Urinary bladder (tissue), 4 donors: ENCODE results near the gene YBX2. TPM values are rescaled to one million over a fixed set of nuclear protein-coding genes. Genes with fewer than 3 reads are reported as not detected.

Experiments
- DNase-seq: peaks from one replicate; pipeline ENCODE4 v3.0.0-alpha.2; 2015; ENCODE audit errors: extremely low spot score
- H3K27ac ChIP-seq: one replicate; pipeline ENCODE4 v1.5.1; 2013; ENCODE audit warnings: low read depth, mild to moderate bottlenecking, moderate library complexity
- H3K36me3 ChIP-seq: one replicate; pipeline ENCODE4 v1.6.1; 2013; ENCODE audit warnings: mild to moderate bottlenecking, moderate library complexity; ENCODE audit not compliant: insufficient read depth
- H3K4me1 ChIP-seq: one replicate; pipeline ENCODE4 v1.6.1; 2013; ENCODE audit warnings: mild to moderate bottlenecking, moderate library complexity; ENCODE audit not compliant: insufficient read depth
- H3K4me3 ChIP-seq: one replicate; pipeline ENCODE4 v1.5.1; 2013; ENCODE audit warnings: low read depth, low read length
- WGBS: extraction: QIAGEN DNeasy Blood & Tissue Kit; methylation state at CpG from one replicate; pipeline ENCODE4 v1.1.7; 2013; 5-methylcytosine and 5-hydroxymethylcytosine counted together
- polyA plus RNA-seq: library from polyadenylated mRNA; stranded (reverse); fragments of 200-250 nt; gene quantifications from one replicate; pipeline ENCODE4 v1.2.3, GENCODE V29; 2013
- total RNA-seq: library from RNA; depleted of rRNA; stranded (reverse); fragments of >200 nt; gene quantifications from one replicate; pipeline ENCODE4 v1.2.3, GENCODE V29; 2014
- donor health status: healthy with polysubstance abuse.
- donor health status: healthy.

YBX2 gene
- total and polyA plus RNA-seq, 2 donors: 0.37 to 1.8 TPM

DNA sequence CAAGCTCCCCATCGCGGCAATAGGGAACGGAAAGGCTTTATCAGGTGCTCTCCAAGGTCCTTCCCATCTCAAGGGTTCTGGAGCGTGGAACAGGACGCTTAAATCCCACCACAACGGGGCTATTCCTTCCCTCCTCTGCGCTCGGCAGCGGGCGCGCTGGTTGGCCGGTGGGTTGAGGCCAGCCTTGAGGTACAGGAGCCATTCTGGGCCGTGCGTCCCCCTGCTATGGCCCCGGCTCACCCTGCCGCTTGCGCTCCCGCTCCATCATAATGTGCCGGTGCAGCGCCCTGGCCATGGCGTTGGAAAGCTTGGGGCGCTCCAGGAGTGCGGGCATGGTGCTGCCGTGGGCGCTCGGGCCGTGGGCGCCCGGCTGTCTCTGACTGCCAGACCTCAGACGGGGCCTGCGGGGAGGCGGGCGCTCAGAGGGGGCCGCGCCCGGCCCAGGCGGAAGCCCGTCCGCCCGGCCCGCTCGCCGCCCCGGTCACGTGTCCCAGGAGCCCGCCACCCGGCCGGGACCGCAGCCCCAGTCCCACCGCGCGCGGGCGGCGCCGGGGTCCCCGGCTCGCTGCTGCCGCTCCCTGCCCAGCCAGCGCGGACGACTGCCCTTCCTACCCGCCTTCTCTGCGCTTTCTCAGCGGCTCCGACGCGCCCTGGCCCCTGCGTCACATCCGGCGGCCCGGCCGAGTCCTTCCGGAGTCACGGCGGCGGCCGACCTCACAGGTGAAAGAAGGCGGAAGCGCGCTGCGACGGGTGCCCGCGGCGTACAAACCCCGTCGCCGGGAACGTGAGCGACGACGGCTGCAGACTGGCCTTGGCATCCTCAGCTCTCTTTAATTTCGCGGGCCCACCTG, 20.5 kb upstream of the YBX2 start, which contains the start of gene GPS2:
GPS2 (minus strand) TSS at position 642 of the 851 bp plus-strand sequence; CDS start at position 334, 308 bp downstream.
- no peaks in the 10 kb centered on the region for H3K4me1 ChIP-seq

DNA sequence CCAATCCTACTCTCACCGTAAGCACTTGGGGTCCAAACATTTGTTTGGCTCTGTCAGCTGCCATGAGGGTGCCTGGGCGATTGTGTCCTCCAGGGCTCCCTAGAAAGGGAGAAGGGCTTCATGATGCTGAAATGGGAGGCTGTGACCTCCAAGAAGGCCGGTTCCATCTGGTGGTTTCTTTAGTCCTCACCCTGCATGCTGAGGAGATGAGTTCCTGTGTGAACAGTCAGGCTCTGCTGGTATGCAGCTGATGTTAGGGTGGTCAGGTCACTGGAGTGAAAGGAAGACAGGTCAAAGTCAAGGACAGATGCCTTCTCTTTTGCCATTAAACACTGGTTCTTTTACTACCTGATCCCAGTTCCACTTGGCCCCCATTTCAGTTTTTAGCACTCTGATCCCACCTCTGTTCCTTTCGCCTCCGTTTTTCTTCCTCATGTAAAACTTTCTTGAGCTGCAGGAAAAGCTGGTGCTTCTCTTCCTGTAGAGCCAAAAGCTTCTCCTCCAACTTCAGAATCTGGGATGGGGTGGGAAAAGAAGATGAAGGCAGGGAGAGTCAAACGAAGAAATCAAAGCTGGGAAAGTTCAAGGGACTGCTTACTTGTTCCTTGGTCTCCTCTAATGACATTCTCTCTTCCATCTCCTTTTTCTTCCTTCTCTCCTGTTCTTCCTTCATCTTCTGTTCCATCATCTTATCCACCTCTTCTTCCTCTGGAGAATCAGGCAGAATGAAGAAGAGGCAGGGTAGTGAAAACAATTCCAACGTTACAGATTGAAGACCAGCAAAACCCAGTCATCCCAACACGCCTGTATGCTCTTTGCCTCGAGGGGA, 19.7 kb upstream of the YBX2 start:
- no peak for DNase-seq
- Histone ChIP-seq H3K36me3 (peaks cover 11% of the 10 kb centered on the region), H3K27ac (peak overlapping the region; percentile 95), H3K4me3 (peak overlapping the region; percentile 92), H3K4me1 (no peaks in the 10 kb centered on the region)
- WGBS: 48% methylated on average over 9 of the region's 9 CpGs

More for the DNA sequence above, 20.5 kb upstream of the YBX2 start, which contains the start of gene GPS2:
- peak within 1 kb of the TSS; percentile 92 for H3K4me3 ChIP-seq
- peak within 1 kb of the TSS; percentile 95 for H3K27ac ChIP-seq
- DNase-seq: no peak
- peaks cover 9% of the 10 kb centered on the region for H3K36me3 ChIP-seq
- under 1% methylated on average over 95 of the region's 95 CpGs for WGBS

DNA sequence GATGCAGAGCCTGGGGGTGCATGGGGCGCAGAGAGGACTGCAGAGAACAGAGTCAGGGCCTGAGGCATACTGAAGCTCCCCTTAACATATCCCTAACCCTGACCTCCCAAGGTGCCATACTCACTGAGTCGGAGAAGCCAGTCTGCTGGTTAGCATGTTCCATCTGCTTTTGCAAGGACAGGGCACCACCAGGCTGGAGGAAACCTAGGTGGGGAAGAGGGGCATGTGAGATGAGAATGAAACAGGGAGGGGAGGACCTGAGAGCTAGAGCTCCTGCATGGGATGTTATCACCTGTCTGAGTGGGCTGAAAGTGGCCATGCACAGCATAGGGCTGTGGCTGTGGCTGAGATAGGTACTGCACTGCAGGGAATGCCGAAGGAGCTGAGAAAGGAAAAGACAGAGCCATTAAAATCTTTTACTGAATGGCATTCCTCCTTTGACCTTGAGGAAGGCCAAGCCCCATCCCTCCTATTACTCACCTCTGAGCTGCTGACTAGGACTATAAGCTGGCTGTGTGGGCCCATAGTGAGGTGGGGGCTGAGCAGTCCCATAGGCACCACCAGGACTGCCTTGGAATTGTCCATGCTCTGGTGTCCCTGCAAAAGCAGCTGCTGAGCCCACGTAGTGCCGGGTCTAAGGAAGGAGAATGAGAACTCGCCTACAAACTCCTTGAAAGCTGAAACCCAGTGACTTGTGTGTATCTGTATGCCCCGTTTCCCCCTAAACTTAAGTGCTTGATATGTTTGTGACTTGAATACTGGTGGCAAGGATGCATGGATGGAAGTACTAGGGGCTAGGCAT, 18.9 kb upstream of the YBX2 start:
- WGBS: 88% methylated on average over 7 of the region's 7 CpGs
- H3K4me1 ChIP-seq: no peaks in the 10 kb centered on the region

DNA sequence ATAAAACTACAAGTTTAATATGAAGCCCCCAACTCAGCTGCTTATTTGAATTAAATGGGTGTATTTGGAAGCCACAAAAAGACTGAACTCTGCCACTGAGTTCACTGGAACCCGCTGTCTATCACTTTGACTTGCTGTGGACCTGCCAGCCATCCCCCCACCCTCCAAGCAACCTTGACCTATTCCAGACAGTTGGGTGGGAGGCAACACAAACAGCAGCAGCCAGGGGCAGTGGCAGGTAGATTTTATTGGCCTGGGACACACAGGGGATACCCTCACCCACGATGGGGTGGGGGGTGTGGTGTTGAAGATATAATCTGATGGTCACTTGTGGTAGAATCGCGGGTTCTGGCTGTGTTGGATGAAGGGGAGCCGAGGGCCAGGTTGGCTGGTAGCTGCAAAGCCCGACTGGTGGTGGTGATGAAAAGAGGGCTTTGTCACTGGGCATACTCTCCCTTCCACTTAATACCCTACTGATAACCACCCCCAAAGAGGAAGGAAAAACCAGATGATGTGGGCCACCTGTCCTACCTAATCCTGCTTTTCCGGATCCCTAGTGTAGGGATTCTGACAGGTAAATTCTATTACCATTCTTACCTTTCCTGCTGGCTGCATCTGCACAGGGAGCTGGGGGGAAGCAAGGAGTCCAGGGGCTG, 18.1 kb upstream of the YBX2 start:
- 68% methylated on average over 7 of the region's 7 CpGs for WGBS
- H3K27ac ChIP-seq: no peak overlapping the region
- no peak for DNase-seq
- H3K36me3 ChIP-seq: peaks cover 9% of the 10 kb centered on the region
- no peak overlapping the region for H3K4me3 ChIP-seq
- no peaks in the 10 kb centered on the region for H3K4me1 ChIP-seq

More for the DNA sequence above, 18.9 kb upstream of the YBX2 start:
- Histone ChIP-seq H3K4me3 (no peak overlapping the region), H3K27ac (no peak overlapping the region), H3K36me3 (peaks cover 9% of the 10 kb centered on the region)
- DNase-seq: no peak

DNA sequence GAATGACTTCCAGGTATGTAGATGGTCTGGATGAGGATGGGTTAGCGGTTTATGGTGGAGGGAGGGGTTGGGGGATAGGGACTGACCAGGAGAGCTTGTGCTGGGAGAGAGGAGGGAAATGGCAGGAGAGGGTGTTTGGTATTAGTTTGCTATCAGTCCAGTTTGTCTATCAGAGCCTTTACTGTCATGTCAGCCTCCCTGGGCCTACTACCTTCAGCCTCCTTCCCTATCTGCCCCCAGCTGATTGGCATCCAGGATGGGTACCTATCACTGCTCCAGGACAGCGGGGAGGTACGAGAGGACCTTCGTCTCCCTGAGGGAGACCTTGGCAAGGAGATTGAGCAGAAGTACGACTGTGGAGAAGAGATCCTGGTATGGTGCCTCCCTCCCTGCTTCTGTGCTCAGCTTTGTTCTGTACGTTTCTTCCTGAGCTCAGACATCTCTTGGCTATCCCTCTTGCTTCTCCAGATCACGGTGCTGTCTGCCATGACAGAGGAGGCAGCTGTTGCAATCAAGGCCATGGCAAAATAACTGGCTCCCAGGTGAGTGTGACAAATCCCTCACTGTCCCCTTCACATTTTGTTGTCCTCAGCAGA, 16.8 kb upstream of the YBX2 start:
- DNase-seq: no peak
- no peaks in the 10 kb centered on the region for H3K4me1 ChIP-seq
- no peak overlapping the region for H3K27ac ChIP-seq

DNA sequence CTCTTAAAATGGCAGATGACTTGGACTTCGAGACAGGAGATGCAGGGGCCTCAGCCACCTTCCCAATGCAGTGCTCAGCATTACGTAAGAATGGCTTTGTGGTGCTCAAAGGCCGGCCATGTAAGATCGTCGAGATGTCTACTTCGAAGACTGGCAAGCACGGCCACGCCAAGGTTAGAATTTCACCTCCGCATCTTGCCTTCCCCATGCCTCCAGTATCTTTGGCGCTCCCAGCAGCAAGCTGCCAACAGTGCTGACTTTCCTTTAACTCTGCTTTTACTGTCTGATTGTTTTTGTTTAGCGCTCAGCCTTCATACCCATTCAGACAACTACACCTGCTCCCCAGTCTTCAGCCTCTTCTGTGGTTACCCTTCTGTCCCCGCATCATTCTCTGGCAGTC, 15.2 kb upstream of the YBX2 start:
- H3K27ac ChIP-seq: no peak overlapping the region
- no peak for DNase-seq
- no peak overlapping the region for H3K4me3 ChIP-seq
- 90% methylated on average over 12 of the region's 12 CpGs for WGBS
- H3K36me3 ChIP-seq: peaks cover 6% of the 10 kb centered on the region
- H3K4me1 ChIP-seq: no peaks in the 10 kb centered on the region

More for the DNA sequence above, 16.8 kb upstream of the YBX2 start:
- 82% methylated on average over 7 of the region's 7 CpGs for WGBS
- Histone ChIP-seq H3K36me3 (peaks cover 6% of the 10 kb centered on the region), H3K4me3 (no peak overlapping the region)

DNA sequence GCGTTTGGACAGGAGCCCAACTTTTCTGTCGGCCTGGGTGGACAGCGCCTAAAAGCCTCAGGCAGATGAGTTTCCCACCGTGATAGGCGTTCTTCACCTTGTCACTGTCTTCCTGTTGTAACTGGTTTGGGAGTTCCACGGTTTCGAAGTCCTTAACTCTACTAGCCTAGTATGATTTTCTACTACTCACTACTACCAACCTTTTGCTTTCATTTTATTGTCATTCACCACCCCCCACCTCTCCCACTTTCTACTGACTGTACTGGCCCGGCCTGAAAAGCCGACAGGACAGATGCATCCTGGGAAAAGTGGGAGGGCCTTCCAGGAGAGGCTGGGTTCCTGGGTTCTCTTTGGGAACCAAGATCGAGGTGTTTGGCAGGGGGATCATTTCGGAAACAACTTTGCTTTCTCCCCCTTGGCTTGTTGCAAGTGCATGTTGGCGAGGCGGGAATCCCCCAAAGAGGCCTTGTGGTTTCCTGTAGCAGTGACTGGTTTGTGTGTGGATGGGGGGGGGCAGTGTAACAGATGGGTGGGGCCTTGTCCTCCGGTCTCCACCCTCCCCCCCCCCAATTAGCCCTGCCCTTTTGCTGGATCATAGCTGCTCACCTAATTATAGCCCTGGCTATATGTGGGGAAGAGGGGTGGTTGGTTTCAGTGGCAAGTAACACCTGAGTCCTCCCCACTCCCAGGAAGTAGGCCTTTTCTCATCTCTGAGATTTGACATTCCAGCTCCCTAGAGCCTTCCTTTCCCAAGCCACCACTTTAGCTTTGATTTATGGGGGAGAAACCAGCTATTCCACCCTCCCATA, 14.4 kb upstream of the YBX2 start:
- Histone ChIP-seq H3K27ac (peak overlapping the region; percentile 98), H3K36me3 (peaks cover 6% of the 10 kb centered on the region), H3K4me1 (no peaks in the 10 kb centered on the region), H3K4me3 (peak overlapping the region; percentile 93)
- peak; percentile 62 for DNase-seq
- WGBS: under 1% methylated on average over 14 of the region's 14 CpGs

DNA sequence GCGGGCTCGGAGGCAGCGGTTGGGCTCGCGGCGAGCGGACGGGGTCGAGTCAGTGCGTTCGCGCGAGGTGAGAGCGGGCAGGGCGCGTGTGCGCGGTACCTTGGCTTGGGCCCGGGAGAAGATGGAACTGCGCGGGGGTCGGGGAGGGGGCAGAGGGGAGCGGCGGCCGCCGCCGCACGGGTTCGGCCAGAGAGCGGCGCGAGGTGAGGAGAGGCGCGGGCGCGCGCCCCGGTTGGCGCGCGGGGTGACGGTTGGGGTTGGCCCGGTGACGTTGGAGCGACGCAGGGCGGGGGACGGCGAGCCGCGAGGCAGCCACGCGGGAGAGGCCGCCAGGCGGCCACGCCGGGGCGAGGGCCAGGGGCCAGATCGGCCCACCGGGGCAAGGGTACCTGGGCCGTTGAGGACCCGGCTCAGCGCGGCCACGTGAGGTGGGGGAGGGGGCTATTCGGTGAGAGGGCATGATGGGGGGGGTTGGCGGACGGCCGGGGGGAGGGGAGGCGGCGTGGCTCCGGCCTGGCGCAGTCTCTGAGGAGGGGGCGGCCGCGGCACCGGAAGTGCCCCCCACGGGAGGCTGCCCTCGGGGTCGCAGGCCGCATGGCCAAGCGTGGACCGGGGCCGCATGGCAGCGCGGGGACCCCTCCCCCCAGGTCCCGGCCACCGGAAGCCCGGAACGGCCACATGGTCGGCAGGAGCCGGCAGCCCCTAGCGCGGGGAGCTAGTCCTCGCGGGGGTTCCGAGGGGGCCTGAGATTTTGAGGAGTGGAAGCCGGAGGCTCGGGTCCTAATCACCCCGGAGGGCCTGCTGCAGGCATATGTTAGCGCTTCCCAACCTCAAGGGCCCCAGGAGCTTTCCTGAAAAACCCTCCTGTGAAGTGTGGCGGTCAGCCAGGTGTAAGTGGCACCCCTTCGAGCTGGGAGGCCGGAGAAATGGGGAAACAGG, 13.5 kb upstream of the YBX2 start:
- no peaks in the 10 kb centered on the region for H3K4me1 ChIP-seq
- whole genome bisulfite sequencing: under 1% methylated on average over 103 of the region's 104 CpGs
- no peak for DNase-seq
- H3K27ac ChIP-seq: peak overlapping the region; percentile 98
- H3K4me3 ChIP-seq: peak overlapping the region; percentile 93
- peaks cover 6% of the 10 kb centered on the region for H3K36me3 ChIP-seq

DNA sequence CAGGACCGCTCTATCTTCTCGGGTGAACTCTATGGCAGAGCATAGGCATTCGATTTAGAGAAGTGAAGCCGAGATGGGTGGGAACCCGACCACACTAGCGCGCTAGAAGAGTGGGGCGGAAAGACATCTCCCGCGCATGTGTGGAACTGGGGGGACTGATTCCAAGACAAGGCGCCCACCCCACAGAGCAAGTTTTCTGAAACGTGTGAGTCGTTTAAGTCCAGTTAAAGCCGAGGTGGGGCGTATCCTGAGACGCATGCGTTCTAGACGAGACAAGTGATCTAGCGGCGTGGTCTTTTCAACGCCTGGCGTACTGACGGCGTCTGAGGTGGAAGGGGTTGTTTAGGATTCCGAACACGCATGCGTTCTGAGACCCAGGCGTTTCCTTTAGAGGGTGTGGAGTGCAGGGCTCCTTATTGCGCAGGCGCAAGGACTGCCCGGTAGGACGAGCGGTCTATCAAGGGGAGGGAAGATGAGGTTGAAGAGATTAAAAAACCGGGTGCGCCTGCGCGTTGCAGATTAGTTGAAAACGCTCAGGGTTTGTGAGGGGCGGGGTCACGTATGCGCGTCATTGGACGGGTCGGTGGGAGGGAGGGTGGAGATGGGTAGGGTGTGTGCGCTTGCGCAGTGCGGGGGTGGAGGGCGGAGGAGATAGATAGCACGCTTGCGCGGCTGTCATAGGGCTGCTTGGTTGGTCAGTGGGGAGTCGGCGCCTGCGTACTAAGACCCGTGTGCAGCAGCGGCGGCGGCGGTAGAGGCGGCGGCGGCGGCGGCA, 12.7 kb upstream of the YBX2 start, which contains the start of gene EIF5A:
EIF5A (plus strand) TSS at position 718 of the 775 bp plus-strand sequence. CDS start 2,008 bp downstream, outside the sequence.
- WGBS: under 1% methylated on average over 64 of the region's 64 CpGs
- Histone ChIP-seq H3K36me3 (peaks cover 6% of the 10 kb centered on the region), H3K27ac (peak within 1 kb of the TSS; percentile 98), H3K4me3 (peak within 1 kb of the TSS; percentile 93), H3K4me1 (no peaks in the 10 kb centered on the region)
- DNase-seq: peak; percentile 100

DNA sequence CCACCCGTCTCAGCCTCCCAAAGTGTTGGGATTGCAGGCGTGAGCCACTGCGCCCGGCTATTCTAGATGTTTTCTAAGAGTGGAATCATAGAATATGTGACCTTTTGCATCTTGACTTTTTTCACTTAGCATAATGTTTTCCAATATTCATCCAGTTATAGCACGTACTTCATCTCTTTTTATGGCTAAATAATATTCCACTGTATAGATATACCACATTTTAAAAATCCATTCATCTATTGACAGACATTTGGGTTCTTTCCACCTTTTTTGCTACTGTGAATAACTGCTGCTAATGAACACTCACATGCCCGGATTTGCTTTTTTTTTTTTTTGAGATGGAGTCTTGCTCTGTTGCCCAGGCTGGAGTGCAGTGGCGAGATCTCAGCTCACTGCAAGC, 9.7 kb upstream of the YBX2 start:
- Histone ChIP-seq H3K4me3 (no peak overlapping the region), H3K36me3 (no peaks in the 10 kb centered on the region), H3K27ac (no peak overlapping the region), H3K4me1 (no peaks in the 10 kb centered on the region)
- 96% methylated on average over 7 of the region's 7 CpGs for WGBS
- DNase-seq: no peak
